IPS-18a (cell line): ENCODE results near the gene CLTC.

Experiments used
- H3K27ac ChIP-seq: one replicate; pipeline ENCODE4 v1.5.1; 2013; ENCODE audit warnings: low read length
- H3K27me3 ChIP-seq: one replicate; pipeline ENCODE4 v1.6.1; 2013; ENCODE audit warnings: mild to moderate bottlenecking, low read length; ENCODE audit not compliant: control insufficient read depth, insufficient read depth
- H3K36me3 ChIP-seq: one replicate; pipeline ENCODE4 v1.6.1; 2013; ENCODE audit warnings: low read depth, low read length; ENCODE audit not compliant: control insufficient read depth
- H3K4me1 ChIP-seq: one replicate; pipeline ENCODE4 v1.6.1; 2013; ENCODE audit warnings: low read depth, low read length; ENCODE audit not compliant: control insufficient read depth
- H3K4me3 ChIP-seq: one replicate; pipeline ENCODE4 v1.5.1; 2013; ENCODE audit warnings: low read length
- H3K9ac ChIP-seq: one replicate; pipeline ENCODE4 v1.6.1; 2013; ENCODE audit warnings: mild to moderate bottlenecking, low read length, moderate library complexity
- H3K9me3 ChIP-seq: one replicate; pipeline ENCODE4 v1.6.1; 2013; ENCODE audit warnings: low read depth, low read length; ENCODE audit not compliant: control insufficient read depth

CLTC gene

GRCh38 chr17:59707149-59707970, 87.7 kb downstream of the CLTC start, which contains the start of the genes PTRH2 and VMP1:
Gene PTRH2, minus strand, starts transcription at chr17:59707430. Its CDS starts 9,452 bp downstream, at chr17:59697978.
Gene VMP1, plus strand, starts transcription at chr17:59707654. Its CDS starts 23,793 bp downstream, at chr17:59731447.
- Histone ChIP-seq H3K9ac (peak within 1 kb of the TSS; percentile 98), H3K4me3 (peak within 1 kb of the TSS; percentile 94), H3K27ac (peak within 1 kb of the TSS; percentile 78), H3K36me3 (no peaks in the 10 kb centered on the region), H3K4me1 (peaks cover 9% of the 10 kb centered on the region), H3K27me3 (no peaks in the 10 kb centered on the region), H3K9me3 (no peaks in the 10 kb centered on the region)

DNA sequence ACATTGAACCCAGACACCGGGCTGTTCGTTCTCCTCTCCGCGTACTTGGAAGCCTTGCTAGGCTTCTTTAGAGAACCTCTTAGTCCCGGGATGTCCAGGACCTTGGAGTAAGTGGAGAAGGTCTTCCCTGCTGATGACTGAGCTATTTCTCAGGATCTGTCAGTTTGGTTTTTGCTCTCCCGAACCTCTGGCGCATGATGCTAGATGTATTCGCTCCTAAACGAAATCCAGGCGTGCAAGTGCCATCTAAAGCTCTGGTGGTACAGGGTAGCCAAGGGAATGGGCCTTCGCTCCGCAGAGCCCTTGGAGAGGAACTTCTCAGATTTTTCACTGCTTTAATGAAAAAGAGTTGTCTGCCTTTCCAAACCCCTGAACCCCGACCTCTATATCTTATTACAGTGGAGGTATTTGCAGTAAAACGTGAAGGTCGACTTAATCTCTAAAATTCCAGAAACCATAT, 88.3 kb downstream of the CLTC start:
- Histone ChIP-seq H3K4me3 (peak overlapping the region; percentile 94), H3K9me3 (no peaks in the 10 kb centered on the region), H3K36me3 (no peaks in the 10 kb centered on the region), H3K27me3 (no peaks in the 10 kb centered on the region), H3K9ac (peak overlapping the region; percentile 72), H3K27ac (peak overlapping the region; percentile 4), H3K4me1 (peaks cover 9% of the 10 kb centered on the region)

GRCh38 chr17:59711936-59712335, 92.2 kb downstream of the CLTC start:
- Histone ChIP-seq H3K4me1 (peaks cover 5% of the 10 kb centered on the region), H3K9me3 (no peaks in the 10 kb centered on the region), H3K27ac (no peak overlapping the region), H3K27me3 (no peaks in the 10 kb centered on the region), H3K36me3 (no peaks in the 10 kb centered on the region), H3K9ac (no peak overlapping the region), H3K4me3 (no peak overlapping the region)

DNA sequence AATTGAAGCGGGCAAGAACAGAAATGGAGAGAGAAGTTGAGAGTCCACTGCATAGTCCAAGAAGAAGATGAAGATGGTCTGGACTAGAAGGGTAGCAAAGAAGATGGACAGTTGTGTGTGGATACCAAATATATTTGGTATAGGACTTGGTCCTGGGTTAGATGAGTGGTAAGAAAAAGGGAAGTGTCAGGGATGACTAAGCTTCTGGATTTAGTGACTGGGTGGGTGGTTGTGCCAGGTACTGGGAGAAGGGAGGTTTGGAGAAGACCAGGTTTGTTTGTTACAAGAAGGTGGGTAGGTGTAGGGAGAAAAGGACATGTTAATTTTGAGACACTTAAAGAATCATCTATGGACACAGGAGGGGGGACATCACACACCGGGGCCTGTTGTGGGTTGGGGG, 93.2 kb downstream of the CLTC start:
- Histone ChIP-seq H3K27ac (no peak overlapping the region), H3K4me1 (peaks cover 5% of the 10 kb centered on the region), H3K9ac (no peak overlapping the region), H3K36me3 (no peaks in the 10 kb centered on the region), H3K9me3 (no peaks in the 10 kb centered on the region), H3K4me3 (no peak overlapping the region), H3K27me3 (no peaks in the 10 kb centered on the region)

DNA sequence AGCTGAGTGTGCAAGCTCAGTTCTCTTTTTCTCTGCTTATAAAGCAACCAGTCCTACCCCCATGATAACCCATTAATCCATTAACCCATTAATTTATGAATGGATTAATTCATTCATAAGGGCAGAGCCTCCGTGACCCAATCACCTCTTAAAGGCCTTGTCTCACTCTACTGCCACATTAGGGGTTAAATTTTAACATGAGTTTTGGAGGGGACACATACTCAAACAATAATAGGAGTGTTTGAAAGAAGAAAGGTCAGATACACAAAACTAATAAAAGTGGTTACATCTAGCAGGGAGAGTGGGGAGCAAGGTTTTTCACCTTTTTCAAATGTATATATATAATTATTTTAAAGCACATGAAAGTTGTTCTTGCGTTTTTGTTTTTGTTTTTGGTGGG, 94.6 kb downstream of the CLTC start:
- Histone ChIP-seq H3K27ac (no peak overlapping the region), H3K4me3 (no peak overlapping the region), H3K9me3 (no peaks in the 10 kb centered on the region), H3K9ac (no peak overlapping the region), H3K4me1 (no peaks in the 10 kb centered on the region), H3K27me3 (no peaks in the 10 kb centered on the region), H3K36me3 (no peaks in the 10 kb centered on the region)

- Histone ChIP-seq H3K9me3 (no peaks in the 10 kb centered on the region), H3K4me3 (no peak overlapping the region), H3K27ac (no peak overlapping the region), H3K9ac (no peak overlapping the region), H3K4me1 (no peaks in the 10 kb centered on the region), H3K36me3 (no peaks in the 10 kb centered on the region), H3K27me3 (no peaks in the 10 kb centered on the region)
Measured at GRCh38 chr17:59716427-59716826, 96.7 kb downstream of the CLTC start.

DNA sequence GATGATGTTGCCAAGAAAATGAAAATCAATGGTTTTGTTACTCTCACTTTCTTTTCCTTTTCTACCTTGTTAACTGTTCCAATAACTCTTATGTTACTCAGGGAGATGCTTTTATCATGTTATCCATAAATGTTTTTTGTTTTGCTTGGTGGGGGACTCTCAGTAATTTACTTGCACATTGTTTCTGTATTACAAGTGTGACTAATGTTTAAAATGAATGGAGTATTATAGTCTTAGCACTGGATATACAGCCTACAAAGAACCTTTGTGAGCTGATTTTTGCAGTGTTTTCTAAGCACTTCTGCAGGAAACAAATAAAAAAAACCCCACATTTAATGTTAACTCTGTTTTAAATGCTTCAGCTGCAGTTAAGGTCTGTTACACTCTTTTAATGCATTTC, 99.8 kb downstream of the CLTC start:
- no peaks in the 10 kb centered on the region for H3K9me3 ChIP-seq
- H3K27ac ChIP-seq: no peak overlapping the region
- no peak overlapping the region for H3K9ac ChIP-seq
- no peaks in the 10 kb centered on the region for H3K27me3 ChIP-seq
- H3K4me3 ChIP-seq: no peak overlapping the region
- H3K4me1 ChIP-seq: peaks cover 5% of the 10 kb centered on the region
- no peaks in the 10 kb centered on the region for H3K36me3 ChIP-seq

- no peak overlapping the region for H3K27ac ChIP-seq
- no peaks in the 10 kb centered on the region for H3K36me3 ChIP-seq
- no peak overlapping the region for H3K9ac ChIP-seq
- peaks cover 5% of the 10 kb centered on the region for H3K4me1 ChIP-seq
- H3K4me3 ChIP-seq: no peak overlapping the region
- no peaks in the 10 kb centered on the region for H3K9me3 ChIP-seq
- no peaks in the 10 kb centered on the region for H3K27me3 ChIP-seq
Measured at GRCh38 chr17:59722623-59723022, 102.9 kb downstream of the CLTC start.

DNA sequence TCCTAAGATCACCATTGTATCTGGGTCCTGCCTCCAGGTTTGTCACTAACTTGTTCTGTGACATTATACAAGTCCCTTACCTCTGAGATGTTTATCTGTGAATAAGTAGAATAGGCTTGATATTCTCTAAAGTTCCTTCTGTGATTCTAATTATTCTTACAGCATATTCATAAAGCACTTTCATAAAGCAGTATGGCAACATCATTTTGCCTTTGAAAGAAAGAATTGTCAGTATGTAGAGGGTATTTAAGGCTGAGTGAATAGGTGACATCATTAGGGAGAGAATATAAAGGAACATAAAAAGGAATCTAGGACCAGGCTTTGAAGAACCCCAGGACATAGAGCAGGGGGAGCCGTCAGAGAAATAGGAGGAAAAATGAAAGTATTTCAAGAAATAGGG, 103.3 kb downstream of the CLTC start:
- no peaks in the 10 kb centered on the region for H3K9me3 ChIP-seq
- no peak overlapping the region for H3K4me3 ChIP-seq
- no peaks in the 10 kb centered on the region for H3K27me3 ChIP-seq
- H3K9ac ChIP-seq: no peak overlapping the region
- H3K36me3 ChIP-seq: no peaks in the 10 kb centered on the region
- H3K4me1 ChIP-seq: peaks cover 5% of the 10 kb centered on the region
- H3K27ac ChIP-seq: no peak overlapping the region

GRCh38 chr17:59723607-59724006, 103.9 kb downstream of the CLTC start:
- Histone ChIP-seq H3K27ac (no peak overlapping the region), H3K4me1 (peaks cover 5% of the 10 kb centered on the region), H3K9me3 (no peaks in the 10 kb centered on the region), H3K36me3 (no peaks in the 10 kb centered on the region), H3K27me3 (no peaks in the 10 kb centered on the region), H3K4me3 (no peak overlapping the region), H3K9ac (no peak overlapping the region)

GRCh38 chr17:59725691-59726090, 106.0 kb downstream of the CLTC start:
- Histone ChIP-seq H3K36me3 (peaks cover 2% of the 10 kb centered on the region), H3K27ac (no peak overlapping the region), H3K4me3 (no peak overlapping the region), H3K9me3 (no peaks in the 10 kb centered on the region), H3K4me1 (peaks cover 5% of the 10 kb centered on the region), H3K9ac (no peak overlapping the region), H3K27me3 (no peaks in the 10 kb centered on the region)
